Breast epithelium (tissue), 4 donors: Measurements from ENCODE around the gene NUBPL. TPM values are rescaled to one million over a fixed set of nuclear protein-coding genes. Genes with fewer than 3 reads are reported as not detected.

Experiments
- DNase-seq, 2 donors: peaks; one replicate each; pipeline ENCODE4 v3.0.0-alpha.2; 2019; ENCODE audit warnings: low spot score in 2 of 2
- H3K27ac ChIP-seq, 2 donors: fragments of 200-600 bp; sonication (generic) in 1 of 2; one replicate each; pipeline ENCODE4 v1.5.1; 2016 to 2019; ENCODE audit warnings: mild to moderate bottlenecking in 1 of 2
- H3K27me3 ChIP-seq, 2 donors: fragments of 200-600 bp; sonication (generic) in 1 of 2; one replicate each; pipeline versions ENCODE4 v1.5.1 to v1.6.0; 2017 to 2019; ENCODE audit warnings: control low read depth in 1 of 2, mild to moderate bottlenecking in 1 of 2
- H3K36me3 ChIP-seq: fragments of 200-600 bp; one replicate; pipeline ENCODE4 v1.5.1; 2019
- H3K4me1 ChIP-seq, 2 donors: fragments of 200-600 bp; sonication (generic); one replicate each; pipeline ENCODE4 v1.5.1; 2016 to 2019; ENCODE audit warnings: control low read depth in 1 of 2
- H3K4me3 ChIP-seq, 3 donors: fragments of 200-600 bp; sonication (generic); 1 replicate in 2 of 3; 2 replicates in 1 of 3; pipeline ENCODE4 v1.5.1; 2016 to 2019; ENCODE audit warnings: mild to moderate bottlenecking in 3 of 3, moderate library complexity in 2 of 3
- H3K9me3 ChIP-seq, 2 donors: fragments of 200-600 bp; sonication (generic) in 1 of 2; one replicate each; pipeline ENCODE4 v1.5.1; 2016 to 2019; ENCODE audit warnings: control low read depth in 1 of 2
- CTCF ChIP-seq, 3 donors: fragments of 450-650 bp; IDR thresholded peaks; one replicate each; pipeline ENCODE4 v1.5.1; 2016 to 2017; ENCODE audit warnings: antibody characterized with exemption in 3 of 3, mild to moderate bottlenecking in 3 of 3, moderate library complexity in 3 of 3
- POLR2A ChIP-seq: fragments of 450-650 bp; IDR thresholded peaks from one replicate; pipeline ENCODE4 v1.6.1; 2016; ENCODE audit warnings: antibody characterized with exemption, mild to moderate bottlenecking, moderate library complexity
- POLR2AphosphoS5 ChIP-seq, 3 donors: sonication (generic); formaldehyde crosslinking; IDR thresholded peaks; one replicate each; pipeline ENCODE4 v1.6.1; 2017; ENCODE audit warnings: antibody characterized with exemption in 3 of 3
- intact Hi-C: fragments of 100-400 bp; cut with DNase I; formaldehyde crosslinking; loops from one replicate; pipeline ENCODE4 v1.15.1; 2023; ENCODE audit warnings: low total_unique reads
- total RNA-seq, 3 donors: library from RNA; depleted of rRNA; stranded (reverse); fragments of >200 nt; gene quantifications; one replicate each; pipeline ENCODE4 v1.1.0, GENCODE V29; 2016

The NUBPL gene
- total RNA-seq, 3 donors from 2014 or later: 10.9 to 16.2 (median 12.5) TPM

GRCh38 chr14:31877255-31877798 is 316.1 kb downstream of the NUBPL start:
- no peaks in the 10 kb centered on the region for H3K4me1 ChIP-seq
- H3K9me3 ChIP-seq: no peaks in the 10 kb centered on the region
- H3K4me3 ChIP-seq: peak overlapping the region in 2 of 3 donors; percentile 2 to 22
- DNase-seq: no peak
- H3K27me3 ChIP-seq: no peaks in the 10 kb centered on the region
- peak overlapping the region in 1 of 2 donors; percentile 34 for H3K27ac ChIP-seq
- TF ChIP-seq CTCF (IDR thresholded peaks at IDR 0.05) (no peak), POLR2A (no peak), POLR2AphosphoS5 (IDR thresholded peaks at IDR 0.05) (no peak)
- intact Hi-C loops: no loop called here
- H3K36me3 ChIP-seq: no peaks in the 10 kb centered on the region

DNA sequence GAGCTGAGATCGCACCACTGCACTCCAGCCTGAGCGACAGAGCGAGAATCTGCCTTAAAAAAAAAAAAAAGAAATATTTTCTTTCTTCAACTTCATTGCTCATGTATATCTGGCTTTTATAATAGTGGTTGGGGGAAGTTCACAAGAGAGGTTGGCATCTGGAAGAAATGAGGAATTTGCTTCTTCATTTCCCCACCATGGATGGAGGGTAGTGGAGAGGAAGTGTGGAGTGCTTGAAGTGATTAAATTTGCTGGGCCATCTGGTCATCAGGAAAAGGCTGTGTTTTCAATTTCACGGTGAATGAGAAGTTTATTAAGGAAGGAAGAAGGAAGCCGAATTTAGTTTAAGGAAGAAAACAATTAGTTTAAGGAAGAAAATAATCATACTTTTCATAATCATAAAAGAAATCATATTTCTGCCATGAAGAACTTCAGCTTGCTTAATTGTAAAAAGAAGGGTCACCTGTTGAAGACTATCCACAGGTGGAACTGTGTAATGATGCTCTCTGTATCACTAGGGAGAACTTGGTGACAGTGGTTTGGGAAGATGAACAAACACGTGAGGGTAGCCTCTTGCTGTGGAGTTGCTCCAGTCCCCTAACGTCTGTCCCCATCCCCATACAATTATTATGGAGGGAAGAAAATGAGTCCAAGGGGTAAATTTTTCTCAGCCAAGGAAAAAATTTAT is 318.6 kb downstream of the NUBPL start:
- Histone ChIP-seq H3K9me3 (no peaks in the 10 kb centered on the region), H3K36me3 (no peaks in the 10 kb centered on the region), H3K27ac (no peak overlapping the region), H3K4me3 (no peak overlapping the region), H3K27me3 (no peaks in the 10 kb centered on the region), H3K4me1 (no peaks in the 10 kb centered on the region)
- intact Hi-C loops: no loop called here
- DNase-seq: no peak
- TF ChIP-seq POLR2A (no peak), CTCF (IDR thresholded peaks at IDR 0.05) (no peak), POLR2AphosphoS5 (IDR thresholded peaks at IDR 0.05) (no peak)

DNA sequence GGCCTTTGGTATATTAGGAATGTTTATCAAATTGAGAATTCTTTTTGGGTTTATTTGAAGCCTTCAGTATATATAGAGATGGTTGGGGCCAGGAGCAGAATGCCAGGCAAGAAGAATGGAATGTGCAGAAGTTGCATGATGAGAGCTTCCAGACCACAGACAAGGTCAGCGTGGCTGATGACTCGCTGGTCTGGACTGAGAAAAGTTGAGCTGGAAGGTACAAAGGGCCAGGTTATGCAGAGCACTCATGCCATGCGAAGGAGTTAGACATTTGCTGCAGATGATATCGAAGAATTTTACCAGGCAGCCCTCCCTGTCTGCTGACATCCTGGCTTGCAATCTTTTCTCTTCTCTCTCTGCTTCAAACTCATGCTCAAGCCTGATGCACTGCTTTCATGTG is 319.7 kb downstream of the NUBPL start:
- no peaks in the 10 kb centered on the region for H3K4me1 ChIP-seq
- no peak for TF ChIP-seq POLR2A
- TF ChIP-seq CTCF (IDR thresholded peaks at IDR 0.05): no peak
- no peak for TF ChIP-seq POLR2AphosphoS5 (IDR thresholded peaks at IDR 0.05)
- intact Hi-C loops: no loop called here

GRCh38 chr14:31881531-31882310 is 320.5 kb downstream of the NUBPL start:
- TF ChIP-seq CTCF (IDR thresholded peaks at IDR 0.05) (no peak), POLR2A (no peak), POLR2AphosphoS5 (IDR thresholded peaks at IDR 0.05) (no peak)
- DNase-seq: no peak
- Histone ChIP-seq H3K4me1 (no peaks in the 10 kb centered on the region), H3K4me3 (no peak overlapping the region), H3K36me3 (no peaks in the 10 kb centered on the region), H3K27me3 (no peaks in the 10 kb centered on the region), H3K27ac (no peak overlapping the region), H3K9me3 (no peaks in the 10 kb centered on the region)
- intact Hi-C loops: no loop called here

More for the DNA sequence above, 319.7 kb downstream of the NUBPL start:
- no peaks in the 10 kb centered on the region for H3K9me3 ChIP-seq
- H3K27ac ChIP-seq: no peak overlapping the region
- no peaks in the 10 kb centered on the region for H3K36me3 ChIP-seq
- DNase-seq: no peak
- no peaks in the 10 kb centered on the region for H3K27me3 ChIP-seq
- no peak overlapping the region for H3K4me3 ChIP-seq

DNA sequence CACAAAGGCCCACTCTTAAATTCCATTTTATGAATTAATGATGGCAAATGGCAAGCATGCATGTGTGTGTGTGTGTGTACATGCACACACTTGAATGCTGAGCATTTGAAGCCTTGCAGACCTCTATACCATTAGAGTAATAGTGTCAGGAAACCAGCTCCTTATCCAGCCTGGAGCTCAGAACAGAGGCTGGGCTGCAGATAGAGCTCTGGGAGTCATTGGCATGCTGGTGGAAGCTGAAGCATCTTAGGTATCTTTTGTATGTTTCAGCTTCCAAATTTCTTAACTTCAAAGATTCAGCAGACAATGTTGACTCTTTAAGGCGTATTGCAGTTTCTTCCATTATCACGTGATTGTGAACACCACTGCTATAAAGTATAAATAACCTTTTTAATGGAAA is 323.0 kb downstream of the NUBPL start:
- TF ChIP-seq POLR2A: no peak
- TF ChIP-seq POLR2AphosphoS5 (IDR thresholded peaks at IDR 0.05): no peak
- Histone ChIP-seq H3K27ac (no peak overlapping the region), H3K4me3 (no peak overlapping the region), H3K27me3 (no peaks in the 10 kb centered on the region), H3K9me3 (no peaks in the 10 kb centered on the region), H3K36me3 (no peaks in the 10 kb centered on the region), H3K4me1 (no peaks in the 10 kb centered on the region)
- intact Hi-C loops: no loop called here
- DNase-seq: no peak
